Cerebellar nuclear complex (tissue), 1 donor: Measurements from ENCODE around the gene LRRTM3.

ENCODE experiments used
- DNase-seq, 2 experiments: peaks; one replicate each; lab custom pipeline; 2025; lab: John Stamatoyannopoulos, UW

Gene LRRTM3

GRCh38 chr10:67119651-67120050 is 193.8 kb downstream of the LRRTM3 start:
- no peak for DNase-seq

GRCh38 chr10:67127441-67127840 is 201.6 kb downstream of the LRRTM3 start:
- DNase-seq: no peak

- no peak for DNase-seq
Observed at GRCh38 chr10:67140641-67141040, 214.8 kb downstream of the LRRTM3 start.

GRCh38 chr10:67141300-67141699 is 215.5 kb downstream of the LRRTM3 start:
- no peak for DNase-seq

- no peak for DNase-seq
Observed at GRCh38 chr10:67144530-67144929, 218.7 kb downstream of the LRRTM3 start.
